ENCODE measurements around the gene LYVE1.

Gene LYVE1

GRCh38 chr11:10606536-10607208, 38.2 kb upstream of the LYVE1 start:
- H3K4me3 ChIP-seq (ENCODE audit: low read length) = no peak overlapping the region
- no peak for TF ChIP-seq EZH2phosphoT487 (IDR thresholded peaks at IDR 0.05; ENCODE audit: low read length)
- TF ChIP-seq EZH2 (optimal IDR thresholded peaks at IDR 0.05; ENCODE audit: low read depth, low read length) = no peak
- TF ChIP-seq CTCF (IDR thresholded peaks at IDR 0.05; ENCODE audit: low read length) = no peak
- H3K4me1 ChIP-seq (ENCODE audit: low read length) = peaks cover 13% of the 10 kb centered on the region
- H3K4me2 ChIP-seq (ENCODE audit: low read depth, low read length) = no peak overlapping the region
- no peaks in the 10 kb centered on the region for H3K27me3 ChIP-seq (replicated peaks; ENCODE audit: insufficient read depth, low read length)
- no peak overlapping the region for H2AFZ ChIP-seq (ENCODE audit: low read length)
- no peaks in the 10 kb centered on the region for H3K9me3 ChIP-seq (replicated peaks; ENCODE audit: insufficient read depth, low read length)
- no peaks in the 10 kb centered on the region for H3F3A ChIP-seq (ENCODE audit: insufficient read depth, low read length)
- no peak overlapping the region for H3K9ac ChIP-seq (ENCODE audit: low read length)
- no peaks in the 10 kb centered on the region for H3K36me3 ChIP-seq (replicated peaks; ENCODE audit: insufficient read depth, low read length)
- no peaks in the 10 kb centered on the region for H3K9me2 ChIP-seq (replicated peaks; ENCODE audit: insufficient read depth, low read length)
- no peak for DNase-seq
- H3K79me2 ChIP-seq (ENCODE audit: low read length) = no peaks in the 10 kb centered on the region
- no peaks in the 10 kb centered on the region for H4K20me1 ChIP-seq (ENCODE audit: insufficient read depth, low read length)
- no peak overlapping the region for H3K27ac ChIP-seq (ENCODE audit: low read length)

- no peak for DNase-seq
- no peaks in the 10 kb centered on the region for H3K79me2 ChIP-seq (ENCODE audit: low read length)
- no peak overlapping the region for H2AFZ ChIP-seq (ENCODE audit: low read length)
- H3F3A ChIP-seq (ENCODE audit: insufficient read depth, low read length) = no peaks in the 10 kb centered on the region
- H3K27ac ChIP-seq (ENCODE audit: low read length) = no peak overlapping the region
- no peaks in the 10 kb centered on the region for H3K9me3 ChIP-seq (replicated peaks; ENCODE audit: insufficient read depth, low read length)
- no peak overlapping the region for H3K4me3 ChIP-seq (ENCODE audit: low read length)
- no peak overlapping the region for H3K9ac ChIP-seq (ENCODE audit: low read length)
- no peaks in the 10 kb centered on the region for H4K20me1 ChIP-seq (ENCODE audit: insufficient read depth, low read length)
- no peaks in the 10 kb centered on the region for H3K9me2 ChIP-seq (replicated peaks; ENCODE audit: insufficient read depth, low read length)
- H3K27me3 ChIP-seq (replicated peaks; ENCODE audit: insufficient read depth, low read length) = no peaks in the 10 kb centered on the region
- H3K4me1 ChIP-seq (ENCODE audit: low read length) = peaks cover 6% of the 10 kb centered on the region
- TF ChIP-seq CTCF (IDR thresholded peaks at IDR 0.05; ENCODE audit: low read length) (no peak), EZH2 (optimal IDR thresholded peaks at IDR 0.05; ENCODE audit: low read depth, low read length) (no peak), EZH2phosphoT487 (IDR thresholded peaks at IDR 0.05; ENCODE audit: low read length) (no peak)
- H3K4me2 ChIP-seq (ENCODE audit: low read depth, low read length) = no peak overlapping the region
- H3K36me3 ChIP-seq (replicated peaks; ENCODE audit: insufficient read depth, low read length) = no peaks in the 10 kb centered on the region
These were observed 37.5 kb upstream of the LYVE1 start for GRCh38 chr11:10605941-10606381.

GRCh38 chr11:10604798-10605197, 36.3 kb upstream of the LYVE1 start:
- no peak overlapping the region for H3K4me2 ChIP-seq (ENCODE audit: low read depth, low read length)
- no peaks in the 10 kb centered on the region for H3K79me2 ChIP-seq (ENCODE audit: low read length)
- H3K4me3 ChIP-seq (ENCODE audit: low read length) = no peak overlapping the region
- no peaks in the 10 kb centered on the region for H3F3A ChIP-seq (ENCODE audit: insufficient read depth, low read length)
- no peak overlapping the region for H3K9ac ChIP-seq (ENCODE audit: low read length)
- no peaks in the 10 kb centered on the region for H4K20me1 ChIP-seq (ENCODE audit: insufficient read depth, low read length)
- no peak for DNase-seq
- H3K36me3 ChIP-seq (replicated peaks; ENCODE audit: insufficient read depth, low read length) = no peaks in the 10 kb centered on the region
- no peaks in the 10 kb centered on the region for H3K9me2 ChIP-seq (replicated peaks; ENCODE audit: insufficient read depth, low read length)
- no peaks in the 10 kb centered on the region for H3K4me1 ChIP-seq (ENCODE audit: low read length)
- TF ChIP-seq CTCF (IDR thresholded peaks at IDR 0.05; ENCODE audit: low read length) (no peak), EZH2 (optimal IDR thresholded peaks at IDR 0.05; ENCODE audit: low read depth, low read length) (no peak), EZH2phosphoT487 (IDR thresholded peaks at IDR 0.05; ENCODE audit: low read length) (no peak)
- no peaks in the 10 kb centered on the region for H3K27me3 ChIP-seq (replicated peaks; ENCODE audit: insufficient read depth, low read length)
- H3K9me3 ChIP-seq (replicated peaks; ENCODE audit: insufficient read depth, low read length) = no peaks in the 10 kb centered on the region
- no peak overlapping the region for H2AFZ ChIP-seq (ENCODE audit: low read length)
- no peak overlapping the region for H3K27ac ChIP-seq (ENCODE audit: low read length)

Measured in MM.1S (cell line).